NCI-H82 treated with DMSO at 0.1 percent for 48 hours (cell line): ENCODE results near the gene MTG1.

ENCODE experiments used
- DNase-seq: peaks from one replicate; lab custom pipeline; 2025; ENCODE audit not compliant: unreplicated experiment; lab: John Stamatoyannopoulos, UW

Gene MTG1

GRCh38 chr10:133394064-133394663 lies at the start of gene MTG1:
Gene MTG1 (plus strand): TSS chr10:133394157. CDS start chr10:133394221, 64 bp downstream.
- DNase-seq = peak; percentile 61

GRCh38 chr10:133344236-133344635 lies 49.7 kb upstream of the MTG1 start:
- no peak for DNase-seq

- no peak for DNase-seq
Measured at GRCh38 chr10:133346413-133346812, 47.5 kb upstream of the MTG1 start.

GRCh38 chr10:133347710-133348517 lies 46.0 kb upstream of the MTG1 start:
- no peak for DNase-seq

- DNase-seq = no peak
Measured at GRCh38 chr10:133349160-133349568, 44.8 kb upstream of the MTG1 start.

GRCh38 chr10:133349577-133350011 lies 44.4 kb upstream of the MTG1 start:
- no peak for DNase-seq

- no peak for DNase-seq
Measured at GRCh38 chr10:133350283-133350949, 43.5 kb upstream of the MTG1 start.

- no peak for DNase-seq
Measured at GRCh38 chr10:133350950-133351329, 43.0 kb upstream of the MTG1 start.

- DNase-seq = no peak
Measured at GRCh38 chr10:133351408-133352318, 42.3 kb upstream of the MTG1 start.

GRCh38 chr10:133353202-133353959 lies 40.6 kb upstream of the MTG1 start:
- no peak for DNase-seq

GRCh38 chr10:133353988-133354605 lies 39.9 kb upstream of the MTG1 start:
- DNase-seq = no peak

GRCh38 chr10:133354672-133355240 lies 39.2 kb upstream of the MTG1 start:
- DNase-seq = no peak

- no peak for DNase-seq
Measured at GRCh38 chr10:133355266-133355665, 38.7 kb upstream of the MTG1 start.

GRCh38 chr10:133355991-133356390 lies 38.0 kb upstream of the MTG1 start:
- no peak for DNase-seq

- DNase-seq = no peak
Measured at GRCh38 chr10:133356549-133357284, 37.2 kb upstream of the MTG1 start.

GRCh38 chr10:133357285-133358161 lies 36.4 kb upstream of the MTG1 start, which contains the start of gene FUOM:
Gene FUOM (minus strand): TSS chr10:133358019. CDS start chr10:133358007, 12 bp downstream.
- no peak for DNase-seq

GRCh38 chr10:133358162-133358924 lies 35.6 kb upstream of the MTG1 start:
- DNase-seq = no peak
